Breast epithelium (tissue), 3 donors: ENCODE measurements around the gene ELAC1.

Experiments used
- CTCF ChIP-seq, 3 donors: fragments of 450-650 bp; IDR thresholded peaks; one replicate each; pipeline ENCODE4 v1.5.1; 2016 to 2017; ENCODE audit warnings: antibody characterized with exemption in 3 of 3, mild to moderate bottlenecking in 3 of 3, moderate library complexity in 3 of 3
- POLR2A ChIP-seq: fragments of 450-650 bp; IDR thresholded peaks from one replicate; pipeline ENCODE4 v1.6.1; 2016; ENCODE audit warnings: antibody characterized with exemption, mild to moderate bottlenecking, moderate library complexity
- POLR2AphosphoS5 ChIP-seq, 3 donors: sonication (generic); formaldehyde crosslinking; IDR thresholded peaks; one replicate each; pipeline ENCODE4 v1.6.1; 2017; ENCODE audit warnings: antibody characterized with exemption in 3 of 3

DNA sequence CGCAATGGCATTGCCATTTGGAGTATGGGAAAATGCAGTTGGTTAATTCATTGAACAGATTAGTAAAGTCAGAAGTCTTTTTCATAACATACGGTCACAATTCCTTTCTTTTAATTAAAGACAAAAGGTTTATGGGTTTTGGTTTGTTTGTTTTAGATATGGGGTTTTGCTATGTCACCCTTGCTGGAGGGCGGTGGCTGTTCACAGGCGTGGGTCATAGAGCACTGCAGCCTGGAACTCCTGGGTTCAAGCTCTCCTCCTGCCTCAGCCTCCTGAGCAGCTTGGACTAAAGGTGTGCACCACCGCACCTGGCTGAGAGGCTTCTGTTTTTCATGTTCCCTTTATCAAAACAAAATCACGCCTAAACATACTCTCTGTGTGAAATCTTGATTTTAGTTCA lies 18.7 kb upstream of the ELAC1 start:
- TF ChIP-seq CTCF (IDR thresholded peaks at IDR 0.05) (no peak), POLR2A (no peak), POLR2AphosphoS5 (IDR thresholded peaks at IDR 0.05) (no peak)
